Forelimb muscle (tissue), 1 donor: Measurements from ENCODE around the gene UACA. TPM values are rescaled to one million over a fixed set of nuclear protein-coding genes. Genes with fewer than 3 reads are reported as not detected.
"Not testable (repeated sequence)": the region's sequence is repeated elsewhere in the genome, so short reads cannot be mapped to it uniquely, and the experiment has no call there.

Source experiments
- DNase-seq: peaks from one replicate; pipeline ENCODE4 v3.0.0-alpha.2; 2013; ENCODE audit warnings: low read depth
- polyA plus RNA-seq: library from polyadenylated mRNA; unstranded; fragments of 120-200 nt; gene quantifications from one replicate; pipeline ENCODE4 v1.2.1, GENCODE V29; 2013; ENCODE audit not compliant: insufficient read length

UACA gene
- polyA plus RNA-seq, 1 donor = 137 TPM

- DNase-seq = not testable (repeated sequence)
Observed at GRCh38 chr15:70663069-70663468, 100.3 kb downstream of the UACA start.

GRCh38 chr15:70659662-70660061, 103.7 kb downstream of the UACA start:
- no peak for DNase-seq

GRCh38 chr15:70658641-70659040, 104.7 kb downstream of the UACA start:
- DNase-seq = no peak

GRCh38 chr15:70653426-70653825, 109.9 kb downstream of the UACA start:
- DNase-seq = no peak

- no peak for DNase-seq
Observed at GRCh38 chr15:70652341-70652740, 111.0 kb downstream of the UACA start.

- DNase-seq = no peak
Observed at GRCh38 chr15:70651303-70651845, 112.0 kb downstream of the UACA start.

- no peak for DNase-seq
Observed at GRCh38 chr15:70650567-70651302, 112.6 kb downstream of the UACA start.

- DNase-seq = no peak
Observed at GRCh38 chr15:70647396-70647795, 116.0 kb downstream of the UACA start.

GRCh38 chr15:70646169-70646568, 117.2 kb downstream of the UACA start:
- DNase-seq = no peak

GRCh38 chr15:70643783-70644125, 119.6 kb downstream of the UACA start:
- no peak for DNase-seq

GRCh38 chr15:70643106-70643782, 120.1 kb downstream of the UACA start:
- no peak for DNase-seq

- DNase-seq = no peak
Observed at GRCh38 chr15:70636540-70637165, 126.7 kb downstream of the UACA start.

- no peak for DNase-seq
Observed at GRCh38 chr15:70635895-70636294, 127.5 kb downstream of the UACA start.

GRCh38 chr15:70633991-70634390, 129.4 kb downstream of the UACA start:
- no peak for DNase-seq

- no peak for DNase-seq
Observed at GRCh38 chr15:70633103-70633831, 130.1 kb downstream of the UACA start.

- DNase-seq = no peak
Observed at GRCh38 chr15:70632491-70633102, 130.8 kb downstream of the UACA start.

- no peak for DNase-seq
Observed at GRCh38 chr15:70632079-70632478, 131.3 kb downstream of the UACA start.

GRCh38 chr15:70629735-70630273, 133.6 kb downstream of the UACA start:
- no peak for DNase-seq

GRCh38 chr15:70628549-70628896, 134.8 kb downstream of the UACA start:
- DNase-seq = no peak

- no peak for DNase-seq
Observed at GRCh38 chr15:70627734-70628548, 135.4 kb downstream of the UACA start.

- no peak for DNase-seq
Observed at GRCh38 chr15:70627322-70627721, 136.0 kb downstream of the UACA start.
